Neural cell (in vitro differentiated cells): ENCODE data around the gene RAB5A.

Experiments used
- EP300 ChIP-seq: fragments of 450-650 bp; conservative IDR thresholded peaks from 2 replicates; pipeline ENCODE4 v1.6.1; 2014; ENCODE audit warnings: antibody characterized with exemption, mild to moderate bottlenecking, moderate library complexity; ENCODE audit not compliant: poor library complexity, severe bottlenecking
- EZH2 ChIP-seq: fragments of 200-600, 300-800 bp; shearing (Covaris generic), sonication (generic); IDR thresholded peaks from 2 replicates; pipeline ENCODE4 v1.6.1; 2014; ENCODE audit warnings: antibody characterized with exemption, low read length, borderline replicate concordance, mild to moderate bottlenecking; ENCODE audit not compliant: insufficient read depth, poor library complexity, severe bottlenecking
- POLR2AphosphoS5 ChIP-seq: IDR thresholded peaks from 2 replicates; pipeline ENCODE4 v1.6.1; 2012
- RAD21 ChIP-seq: fragments of 450-650 bp; conservative IDR thresholded peaks from 2 replicates; pipeline ENCODE4 v1.6.1; 2014; ENCODE audit warnings: antibody characterized with exemption, mild to moderate bottlenecking, moderate library complexity
- SMC3 ChIP-seq: fragments of 450-650 bp; conservative IDR thresholded peaks from 2 replicates; pipeline ENCODE4 v1.6.1; 2014; ENCODE audit warnings: antibody characterized with exemption, mild to moderate bottlenecking, moderate library complexity; ENCODE audit not compliant: poor library complexity
- TAF1 ChIP-seq: IDR thresholded peaks from 2 replicates; pipeline ENCODE4 v1.6.1; 2012; ENCODE audit warnings: low read depth
- TF ChIP-seq, protein P1 (sequence below): fragments of 450-650 bp; IDR thresholded peaks from 2 replicates; pipeline ENCODE4 v1.5.1; 2014; ENCODE audit warnings: antibody characterized with exemption, mild to moderate bottlenecking, moderate library complexity; ENCODE audit not compliant: poor library complexity, severe bottlenecking
- TF ChIP-seq, protein P2 (sequence below): IDR thresholded peaks from 2 replicates; pipeline ENCODE4 v1.6.1; 2012; ENCODE audit warnings: borderline replicate concordance

DNA sequence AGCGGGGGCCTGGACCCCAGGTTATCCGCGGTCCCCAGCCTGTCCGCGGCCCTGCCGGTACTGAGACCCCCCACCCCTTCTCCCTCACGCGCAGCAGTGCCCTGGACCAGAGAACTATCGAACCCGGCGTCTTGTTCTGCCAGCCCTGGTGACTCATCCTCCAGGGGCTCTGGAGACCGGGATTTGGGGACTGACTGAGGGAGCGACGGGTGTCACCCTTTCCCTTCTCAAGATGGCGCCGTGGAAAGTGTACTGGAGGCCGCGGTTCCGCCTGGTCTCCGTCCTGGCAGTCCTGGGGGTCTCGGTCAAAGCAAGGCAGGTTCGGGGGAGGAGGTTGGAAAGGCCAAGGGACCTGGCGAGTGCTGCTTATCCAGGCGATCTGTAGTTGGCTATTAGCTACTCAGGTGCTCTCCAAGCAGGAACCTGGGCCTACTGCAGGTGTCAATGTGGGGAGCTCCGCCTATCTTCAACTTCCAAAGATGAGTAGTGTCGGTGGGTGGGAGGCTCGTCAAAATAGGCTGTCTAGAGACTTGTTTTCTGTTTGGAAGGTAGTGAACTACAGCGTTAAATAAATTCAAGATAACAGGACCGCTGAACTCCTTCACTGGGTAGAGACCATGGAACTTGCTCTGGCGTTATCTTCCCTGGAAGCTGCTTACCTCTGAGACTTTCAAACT, 790 bp downstream of the RAB5A start:
- TF ChIP-seq, protein P1, sequence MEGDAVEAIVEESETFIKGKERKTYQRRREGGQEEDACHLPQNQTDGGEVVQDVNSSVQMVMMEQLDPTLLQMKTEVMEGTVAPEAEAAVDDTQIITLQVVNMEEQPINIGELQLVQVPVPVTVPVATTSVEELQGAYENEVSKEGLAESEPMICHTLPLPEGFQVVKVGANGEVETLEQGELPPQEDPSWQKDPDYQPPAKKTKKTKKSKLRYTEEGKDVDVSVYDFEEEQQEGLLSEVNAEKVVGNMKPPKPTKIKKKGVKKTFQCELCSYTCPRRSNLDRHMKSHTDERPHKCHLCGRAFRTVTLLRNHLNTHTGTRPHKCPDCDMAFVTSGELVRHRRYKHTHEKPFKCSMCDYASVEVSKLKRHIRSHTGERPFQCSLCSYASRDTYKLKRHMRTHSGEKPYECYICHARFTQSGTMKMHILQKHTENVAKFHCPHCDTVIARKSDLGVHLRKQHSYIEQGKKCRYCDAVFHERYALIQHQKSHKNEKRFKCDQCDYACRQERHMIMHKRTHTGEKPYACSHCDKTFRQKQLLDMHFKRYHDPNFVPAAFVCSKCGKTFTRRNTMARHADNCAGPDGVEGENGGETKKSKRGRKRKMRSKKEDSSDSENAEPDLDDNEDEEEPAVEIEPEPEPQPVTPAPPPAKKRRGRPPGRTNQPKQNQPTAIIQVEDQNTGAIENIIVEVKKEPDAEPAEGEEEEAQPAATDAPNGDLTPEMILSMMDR = no peak
- TF ChIP-seq EZH2 (no peak), EP300 (no peak), RAD21 (no peak), SMC3 (peak; percentile 23), POLR2AphosphoS5 (no peak), TAF1 (no peak)
- TF ChIP-seq, protein P2, sequence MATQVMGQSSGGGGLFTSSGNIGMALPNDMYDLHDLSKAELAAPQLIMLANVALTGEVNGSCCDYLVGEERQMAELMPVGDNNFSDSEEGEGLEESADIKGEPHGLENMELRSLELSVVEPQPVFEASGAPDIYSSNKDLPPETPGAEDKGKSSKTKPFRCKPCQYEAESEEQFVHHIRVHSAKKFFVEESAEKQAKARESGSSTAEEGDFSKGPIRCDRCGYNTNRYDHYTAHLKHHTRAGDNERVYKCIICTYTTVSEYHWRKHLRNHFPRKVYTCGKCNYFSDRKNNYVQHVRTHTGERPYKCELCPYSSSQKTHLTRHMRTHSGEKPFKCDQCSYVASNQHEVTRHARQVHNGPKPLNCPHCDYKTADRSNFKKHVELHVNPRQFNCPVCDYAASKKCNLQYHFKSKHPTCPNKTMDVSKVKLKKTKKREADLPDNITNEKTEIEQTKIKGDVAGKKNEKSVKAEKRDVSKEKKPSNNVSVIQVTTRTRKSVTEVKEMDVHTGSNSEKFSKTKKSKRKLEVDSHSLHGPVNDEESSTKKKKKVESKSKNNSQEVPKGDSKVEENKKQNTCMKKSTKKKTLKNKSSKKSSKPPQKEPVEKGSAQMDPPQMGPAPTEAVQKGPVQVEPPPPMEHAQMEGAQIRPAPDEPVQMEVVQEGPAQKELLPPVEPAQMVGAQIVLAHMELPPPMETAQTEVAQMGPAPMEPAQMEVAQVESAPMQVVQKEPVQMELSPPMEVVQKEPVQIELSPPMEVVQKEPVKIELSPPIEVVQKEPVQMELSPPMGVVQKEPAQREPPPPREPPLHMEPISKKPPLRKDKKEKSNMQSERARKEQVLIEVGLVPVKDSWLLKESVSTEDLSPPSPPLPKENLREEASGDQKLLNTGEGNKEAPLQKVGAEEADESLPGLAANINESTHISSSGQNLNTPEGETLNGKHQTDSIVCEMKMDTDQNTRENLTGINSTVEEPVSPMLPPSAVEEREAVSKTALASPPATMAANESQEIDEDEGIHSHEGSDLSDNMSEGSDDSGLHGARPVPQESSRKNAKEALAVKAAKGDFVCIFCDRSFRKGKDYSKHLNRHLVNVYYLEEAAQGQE = no peak
